ENCODE results near the gene RNF157.
"Not testable (repeated sequence)": the region's sequence is repeated elsewhere in the genome, so short reads cannot be mapped to it uniquely, and the experiment has no call there.

RNF157 gene

GRCh38 chr17:76268015-76268749 lies 27.9 kb upstream of the RNF157 start:
- TF ChIP-seq CTCF (IDR thresholded peaks at IDR 0.05; ENCODE audit: extremely low read depth, missing control alignments) = no peak
- DNase-seq (ENCODE audit: low spot score) = peak; percentile 70

- not testable (repeated sequence) for DNase-seq (ENCODE audit: low spot score)
These were observed 27.3 kb upstream of the RNF157 start for GRCh38 chr17:76267581-76268001.

GRCh38 chr17:76267051-76267576 lies 26.8 kb upstream of the RNF157 start:
- no peak for DNase-seq (ENCODE audit: low spot score)
- no peak for TF ChIP-seq CTCF (IDR thresholded peaks at IDR 0.05; ENCODE audit: extremely low read depth, missing control alignments)

- no peak for TF ChIP-seq CTCF (IDR thresholded peaks at IDR 0.05; ENCODE audit: extremely low read depth, missing control alignments)
- DNase-seq (ENCODE audit: low spot score) = no peak
These were observed 26.1 kb upstream of the RNF157 start for GRCh38 chr17:76266244-76266938.

GRCh38 chr17:76265624-76266243 lies 25.4 kb upstream of the RNF157 start:
- no peak for DNase-seq (ENCODE audit: low spot score)
- no peak for TF ChIP-seq CTCF (IDR thresholded peaks at IDR 0.05; ENCODE audit: extremely low read depth, missing control alignments)

GRCh38 chr17:76264755-76265623 lies 24.7 kb upstream of the RNF157 start, which contains the start of gene UBALD2:
Gene UBALD2 (plus strand): TSS chr17:76265348. CDS start chr17:76265506, 158 bp downstream.
- no peak for TF ChIP-seq CTCF (IDR thresholded peaks at IDR 0.05; ENCODE audit: extremely low read depth, missing control alignments)
- peak; percentile 96 for DNase-seq (ENCODE audit: low spot score)

GRCh38 chr17:76264425-76264754 lies 24.1 kb upstream of the RNF157 start:
- TF ChIP-seq CTCF (IDR thresholded peaks at IDR 0.05; ENCODE audit: extremely low read depth, missing control alignments) = no peak
- DNase-seq (ENCODE audit: low spot score) = no peak
